ES-I3 (cell line): ENCODE measurements around the gene CEACAM21.

ENCODE experiments used
- H3K36me3 ChIP-seq: 2 replicates; pipeline ENCODE4 v1.6.1; 2013; ENCODE audit warnings: mild to moderate bottlenecking, low read length, control low read depth, moderate library complexity; ENCODE audit not compliant: insufficient read depth
- H3K4me1 ChIP-seq: 2 replicates; pipeline ENCODE4 v1.6.1; 2013; ENCODE audit warnings: mild to moderate bottlenecking, control low read depth, low read length; ENCODE audit not compliant: insufficient read depth
- H3K9ac ChIP-seq: 2 replicates; pipeline ENCODE4 v1.6.1; 2013; ENCODE audit warnings: low read depth, mild to moderate bottlenecking, low read length, moderate library complexity
- H3K9me3 ChIP-seq: 2 replicates; pipeline ENCODE4 v1.6.1; 2013; ENCODE audit warnings: mild to moderate bottlenecking, low read length, moderate library complexity; ENCODE audit not compliant: control insufficient read depth, insufficient read depth

Gene CEACAM21

DNA sequence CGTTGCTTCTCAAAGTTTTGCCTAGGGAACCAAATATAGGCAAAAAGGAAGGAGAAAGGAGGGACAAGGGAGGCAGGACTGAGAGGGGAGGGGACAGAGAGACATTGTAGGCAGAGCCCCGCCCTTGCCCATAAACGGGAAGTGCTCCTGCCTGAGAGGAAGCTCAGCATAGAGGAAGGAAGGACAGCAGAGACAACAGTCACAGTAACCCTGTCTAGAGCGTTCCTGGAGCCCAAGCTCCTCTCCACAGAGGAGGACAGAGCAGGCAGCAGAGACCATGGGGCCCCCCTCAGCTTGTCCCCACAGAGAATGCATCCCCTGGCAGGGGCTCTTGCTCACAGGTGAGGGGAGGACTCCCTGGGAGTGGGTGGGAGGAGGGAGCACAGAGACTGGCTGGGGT is at the start of gene CEACAM21:
Gene CEACAM21, plus strand, starts transcription at position 169 of the 400 bp plus-strand sequence. Its CDS starts 109 bp downstream, at position 278.
- H3K9me3 ChIP-seq: no peaks in the 10 kb centered on the region
- H3K36me3 ChIP-seq: no peaks in the 10 kb centered on the region
- H3K9ac ChIP-seq: no peak within 1 kb of the TSS
- no peaks in the 10 kb centered on the region for H3K4me1 ChIP-seq

DNA sequence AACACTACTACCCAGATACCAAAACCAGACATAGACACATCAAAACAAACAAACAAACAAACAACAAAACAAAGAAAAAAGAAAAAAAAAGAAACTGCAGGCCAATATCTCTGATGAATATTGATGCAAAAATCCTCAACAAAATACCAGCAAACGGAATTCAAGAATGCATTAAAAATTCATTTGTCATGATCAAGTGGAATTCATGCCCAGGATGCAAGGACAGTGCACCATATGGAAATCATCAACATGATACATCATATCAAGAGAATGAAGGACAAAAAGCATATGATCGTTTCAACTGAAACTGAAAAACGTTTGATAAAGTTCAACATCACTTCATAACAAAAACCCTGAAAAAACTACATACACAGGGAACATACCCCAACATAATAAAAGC is 48.9 kb upstream of the CEACAM21 start:
- 0 out of 2 replicates have a peak, but pooled peaks cover 5% of the 10 kb centered on the region for H3K9me3 ChIP-seq
- no peaks in the 10 kb centered on the region for H3K4me1 ChIP-seq
- H3K9ac ChIP-seq: no peak overlapping the region
- no peaks in the 10 kb centered on the region for H3K36me3 ChIP-seq

DNA sequence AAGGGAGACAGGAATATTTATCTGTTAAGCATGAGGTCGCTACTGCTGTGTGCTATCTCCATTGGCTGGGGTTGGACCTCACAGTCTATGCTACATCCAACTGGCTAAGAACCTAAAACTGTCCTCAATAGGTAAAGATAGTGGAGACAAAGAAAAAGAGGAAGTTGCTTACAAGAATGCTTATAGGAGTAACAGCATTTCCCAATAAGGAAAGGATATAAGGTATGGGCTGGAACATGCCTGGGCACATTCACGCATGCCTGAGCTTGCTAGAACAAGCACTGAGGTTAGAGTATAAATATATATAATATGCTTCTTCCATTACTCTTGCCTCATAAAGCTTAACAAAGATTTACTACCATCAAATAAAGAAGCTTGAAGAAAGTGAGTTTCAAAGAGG is 47.9 kb upstream of the CEACAM21 start:
- no peaks in the 10 kb centered on the region for H3K4me1 ChIP-seq
- no peaks in the 10 kb centered on the region for H3K36me3 ChIP-seq
- no peak overlapping the region for H3K9ac ChIP-seq

DNA sequence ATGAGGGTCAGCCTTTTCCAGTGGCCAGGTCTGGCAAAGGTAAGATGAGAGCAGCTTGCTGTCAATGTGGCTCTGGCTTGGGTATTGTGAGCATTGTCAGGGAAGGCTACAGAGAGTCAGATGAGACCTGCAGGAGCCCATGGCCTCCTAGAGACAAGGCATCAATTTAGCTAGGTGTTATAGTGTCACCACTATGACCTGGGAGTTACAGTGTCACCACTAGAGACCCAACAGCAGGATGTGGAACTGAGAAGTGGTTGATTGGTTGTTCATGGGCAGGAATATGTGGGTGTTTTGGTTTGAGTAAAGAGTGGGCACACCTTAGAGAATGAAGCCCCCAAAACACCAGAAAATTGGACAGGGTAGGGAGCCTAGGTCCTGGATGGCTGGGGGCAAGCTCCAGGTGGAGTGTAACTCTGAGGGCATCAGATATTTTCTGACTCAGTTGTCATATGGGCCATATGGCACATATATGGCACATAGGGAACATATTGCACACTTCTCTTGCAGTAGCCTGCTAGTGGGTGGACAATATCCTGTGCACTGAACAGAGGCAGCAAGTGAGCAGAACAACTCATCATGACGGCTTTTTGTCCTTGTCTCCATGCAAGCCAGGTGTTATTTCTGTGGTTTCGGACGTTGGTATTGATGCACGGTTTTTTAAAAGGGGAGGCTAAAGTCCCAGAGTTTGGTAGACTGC is 46.3 kb upstream of the CEACAM21 start:
- Histone ChIP-seq H3K4me1 (no peaks in the 10 kb centered on the region), H3K9me3 (0 out of 2 replicates have a peak, but pooled peaks cover 5% of the 10 kb centered on the region), H3K36me3 (no peaks in the 10 kb centered on the region), H3K9ac (no peak overlapping the region)

More for the DNA sequence above, 47.9 kb upstream of the CEACAM21 start:
- H3K9me3 ChIP-seq: 0 out of 2 replicates have a peak, but pooled peaks cover 5% of the 10 kb centered on the region

DNA sequence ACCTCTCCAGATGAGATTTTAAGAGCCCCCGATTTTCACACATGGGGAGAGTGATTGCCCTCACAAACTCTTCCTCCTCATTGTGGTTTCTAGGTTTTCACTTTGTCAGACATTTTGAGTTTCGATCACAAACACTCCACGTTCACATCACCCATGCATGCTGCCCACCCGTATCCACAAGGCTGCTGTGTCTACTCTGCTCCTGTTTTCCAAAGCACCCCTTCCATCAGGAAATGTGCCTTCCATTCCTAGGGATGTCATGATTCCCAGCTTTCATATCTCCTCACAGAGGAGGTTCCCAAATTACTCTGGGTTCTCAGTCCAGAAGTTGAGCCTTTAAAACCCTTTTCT is 45.8 kb upstream of the CEACAM21 start:
- 0 out of 2 replicates have a peak, but pooled peaks cover 5% of the 10 kb centered on the region for H3K9me3 ChIP-seq
- H3K36me3 ChIP-seq: no peaks in the 10 kb centered on the region
- 0 out of 2 replicates have a peak, but pooled peaks cover under 1% of the 10 kb centered on the region for H3K4me1 ChIP-seq
- H3K9ac ChIP-seq: no peak overlapping the region

DNA sequence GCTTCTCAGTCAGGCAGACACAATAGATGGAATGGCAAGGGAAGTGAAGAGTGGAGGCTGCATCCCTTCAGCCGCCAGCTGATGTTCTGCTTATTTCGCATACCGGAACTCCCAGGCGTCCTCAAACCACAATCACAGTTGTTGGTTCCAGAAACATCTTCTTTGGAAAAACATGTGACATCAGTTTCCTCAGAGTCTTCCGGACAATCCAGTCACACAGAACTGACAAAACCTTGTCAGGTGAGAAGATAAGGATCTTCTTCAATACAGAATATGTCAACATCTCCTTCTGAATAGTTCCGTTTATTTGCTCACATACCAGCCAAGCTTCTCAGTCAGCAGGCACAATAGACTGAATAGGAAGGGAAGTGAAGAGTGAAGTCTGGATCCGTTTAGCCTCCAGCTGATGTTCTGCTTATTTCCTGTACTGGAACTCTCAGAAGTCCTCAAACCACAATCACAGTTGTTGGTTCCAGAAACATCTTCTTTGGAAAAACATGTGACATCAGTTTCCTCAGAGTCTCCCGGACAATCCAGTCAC is 45.1 kb upstream of the CEACAM21 start:
- H3K9me3 ChIP-seq: 0 out of 2 replicates have a peak, but pooled peaks cover 5% of the 10 kb centered on the region
- no peaks in the 10 kb centered on the region for H3K36me3 ChIP-seq
- 0 out of 2 replicates have a peak, but pooled peaks cover 4% of the 10 kb centered on the region for H3K4me1 ChIP-seq
- no peak overlapping the region for H3K9ac ChIP-seq

DNA sequence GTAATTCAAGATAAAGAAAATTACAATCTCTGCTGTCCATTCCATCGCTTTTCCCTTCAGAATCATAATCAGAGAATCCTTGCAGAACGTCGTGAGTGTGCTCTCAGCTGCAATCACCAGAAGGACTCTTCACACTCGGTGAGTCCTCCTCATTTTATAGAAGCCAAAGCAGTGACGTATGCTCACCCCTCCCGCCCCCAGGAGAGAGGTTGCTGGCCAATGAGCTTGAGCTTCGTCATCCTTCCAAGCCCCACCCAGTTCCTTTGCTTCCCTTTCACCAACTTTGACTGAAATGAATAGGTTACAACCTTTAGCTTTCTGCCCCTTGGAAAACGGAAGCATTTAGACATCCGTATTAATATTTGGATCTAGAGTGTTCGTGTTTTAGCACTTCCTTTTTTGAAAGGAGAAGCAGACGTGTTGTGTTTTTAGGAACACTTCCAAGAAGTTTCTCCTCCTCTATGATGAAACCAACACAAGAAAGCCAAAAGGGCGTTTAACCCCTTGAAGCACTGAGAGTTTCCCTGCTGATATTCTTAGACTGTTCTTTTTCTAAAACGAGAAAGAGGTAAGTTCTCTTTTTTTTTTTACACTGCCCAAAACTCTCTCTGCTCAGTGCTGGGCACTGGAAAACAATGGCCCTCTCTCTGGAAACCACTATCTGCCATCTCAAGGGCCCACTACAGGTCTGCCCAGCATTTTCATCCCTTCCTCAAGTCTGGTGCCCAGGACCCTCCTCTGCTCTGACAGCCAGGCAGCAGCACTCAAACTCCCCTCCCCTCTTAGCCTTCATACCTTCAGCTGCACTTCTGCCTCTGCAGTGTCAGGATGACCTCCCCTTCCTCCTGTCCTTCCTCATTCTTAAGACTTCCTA is 44.3 kb upstream of the CEACAM21 start:
- Histone ChIP-seq H3K9ac (no peak overlapping the region), H3K4me1 (0 out of 2 replicates have a peak, but pooled peaks cover 4% of the 10 kb centered on the region), H3K9me3 (0 out of 2 replicates have a peak, but pooled peaks cover 5% of the 10 kb centered on the region), H3K36me3 (no peaks in the 10 kb centered on the region)

DNA sequence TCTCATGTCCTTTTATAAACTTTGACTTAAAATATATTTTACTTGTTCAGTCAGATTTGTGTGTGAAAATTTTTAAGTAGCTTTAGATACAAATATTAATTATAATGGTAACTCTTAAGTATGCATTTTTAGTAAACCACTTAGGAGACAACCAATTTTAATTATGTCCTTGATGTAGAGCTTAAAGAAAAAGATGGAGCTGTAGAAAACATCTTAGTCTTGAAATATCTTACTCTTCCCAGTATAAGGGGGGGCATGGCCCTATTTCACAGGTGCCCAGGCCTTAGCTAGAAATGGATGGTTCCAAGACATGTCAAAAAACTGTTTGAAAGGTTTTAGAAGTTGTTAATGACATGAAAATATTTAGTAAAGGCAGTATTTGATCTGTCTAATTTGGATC is 43.4 kb upstream of the CEACAM21 start:
- Histone ChIP-seq H3K9me3 (0 out of 2 replicates have a peak, but pooled peaks cover 5% of the 10 kb centered on the region), H3K4me1 (0 out of 2 replicates have a peak, but pooled peaks cover 4% of the 10 kb centered on the region), H3K9ac (no peak overlapping the region), H3K36me3 (no peaks in the 10 kb centered on the region)

DNA sequence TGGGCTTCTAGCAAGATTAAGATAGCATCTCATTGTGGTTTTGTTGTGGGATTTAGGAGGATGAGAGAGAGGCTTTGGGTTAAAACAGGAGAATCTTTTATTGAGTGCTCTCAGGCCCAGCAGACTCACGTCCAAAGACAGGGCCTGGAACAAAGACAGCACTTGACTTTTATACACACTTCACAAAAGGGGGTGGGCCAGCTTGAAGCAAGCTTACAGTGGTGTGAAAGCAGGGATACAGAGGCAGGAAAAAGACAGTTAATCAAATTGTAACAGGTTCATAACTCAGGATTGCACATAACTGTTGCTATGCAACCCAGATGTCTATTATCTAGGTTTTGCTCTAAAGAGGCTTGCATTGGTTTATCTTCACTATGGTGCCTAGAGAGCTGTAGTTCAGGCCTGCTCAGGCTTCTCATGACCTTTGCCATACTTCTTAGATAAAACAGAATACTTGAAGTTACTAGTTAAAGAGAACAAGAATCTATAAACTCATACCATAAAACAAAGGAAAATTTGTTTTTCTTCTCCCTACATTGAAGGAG is 42.2 kb upstream of the CEACAM21 start:
- no peaks in the 10 kb centered on the region for H3K36me3 ChIP-seq
- no peak overlapping the region for H3K9ac ChIP-seq
- 0 out of 2 replicates have a peak, but pooled peaks cover 4% of the 10 kb centered on the region for H3K4me1 ChIP-seq
- 0 out of 2 replicates have a peak, but pooled peaks cover 5% of the 10 kb centered on the region for H3K9me3 ChIP-seq

DNA sequence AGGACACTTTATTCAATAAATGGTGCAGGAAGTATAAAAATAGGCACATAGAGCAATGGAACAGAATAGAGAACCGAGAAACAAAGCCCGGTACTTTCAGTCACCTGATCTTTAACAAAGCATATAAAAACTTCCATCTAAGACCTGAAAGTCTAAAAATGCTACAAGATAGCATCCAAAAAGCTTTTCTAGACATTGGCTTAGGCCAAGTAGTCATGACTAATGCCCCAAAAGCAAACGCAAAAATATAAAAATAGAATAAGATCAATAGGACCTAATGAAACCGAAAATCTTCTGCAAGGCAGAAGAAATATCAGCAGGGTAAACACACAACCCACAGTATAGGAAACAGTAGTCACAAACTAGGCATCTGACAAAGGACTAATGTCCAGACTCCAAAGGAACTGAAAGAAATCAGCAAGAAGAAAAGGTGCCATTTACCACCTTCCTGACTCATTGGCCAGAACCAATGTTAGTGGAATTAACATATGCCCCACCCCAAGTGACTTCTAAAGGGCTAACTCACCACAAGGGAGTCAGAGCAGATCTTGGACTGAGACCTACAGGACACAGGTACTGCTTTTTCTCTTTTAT is 40.8 kb upstream of the CEACAM21 start:
- no peaks in the 10 kb centered on the region for H3K36me3 ChIP-seq
- no peak overlapping the region for H3K9ac ChIP-seq
- H3K9me3 ChIP-seq: 0 out of 2 replicates have a peak, but pooled peaks cover 5% of the 10 kb centered on the region
- 0 out of 2 replicates have a peak, but pooled peaks cover 4% of the 10 kb centered on the region for H3K4me1 ChIP-seq

DNA sequence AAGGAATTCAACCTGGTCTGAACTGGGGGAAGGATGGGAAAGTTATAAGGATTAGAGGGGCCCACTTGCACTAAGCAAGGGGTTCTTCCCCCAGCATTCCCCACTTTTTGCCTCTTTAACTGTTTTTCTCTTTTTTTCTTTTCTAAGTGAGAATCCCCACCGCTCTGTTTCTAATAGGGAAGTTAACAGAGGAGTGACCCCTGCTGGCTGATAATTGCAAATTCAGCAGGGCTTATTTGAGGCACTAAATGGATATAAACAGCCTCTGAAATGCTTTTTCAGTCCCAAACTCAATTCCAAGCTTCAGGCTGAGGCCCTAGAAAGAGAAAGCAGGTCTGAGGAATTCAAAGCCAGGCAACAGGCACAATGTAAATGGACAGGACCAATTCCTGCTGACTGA is 38.2 kb upstream of the CEACAM21 start:
- no peak overlapping the region for H3K9ac ChIP-seq
- 0 out of 2 replicates have a peak, but pooled peaks cover 4% of the 10 kb centered on the region for H3K4me1 ChIP-seq
- H3K9me3 ChIP-seq: no peaks in the 10 kb centered on the region
- H3K36me3 ChIP-seq: no peaks in the 10 kb centered on the region

DNA sequence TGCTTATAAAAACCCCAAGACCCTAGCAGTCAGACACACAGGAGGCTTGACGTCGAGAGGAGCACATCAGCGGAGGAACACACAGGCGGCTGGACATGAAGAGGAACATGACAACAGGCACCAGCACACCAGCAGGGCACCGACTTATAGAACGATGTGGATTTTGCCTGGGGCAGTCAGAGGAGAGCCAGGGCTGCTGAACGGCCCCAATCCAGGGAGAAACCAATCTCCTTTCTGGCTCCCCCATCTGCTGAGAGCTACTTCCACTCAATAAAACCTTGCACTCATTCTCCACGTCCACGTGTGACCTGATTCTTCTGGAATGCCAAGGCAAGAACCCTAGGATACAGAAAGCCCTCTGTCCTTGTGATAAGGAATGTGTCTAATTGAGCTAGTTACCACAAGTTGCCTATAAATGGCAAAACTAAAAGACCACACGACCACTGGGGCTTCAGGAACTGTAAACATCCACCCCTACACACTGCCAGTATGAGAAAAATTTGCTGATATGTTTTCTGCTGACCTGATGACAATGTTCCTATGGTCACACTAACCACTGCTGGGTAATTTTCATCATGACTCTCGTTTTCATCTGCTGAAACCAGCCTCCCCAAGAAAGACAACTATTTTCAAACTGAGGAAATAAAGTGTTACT is 35.8 kb upstream of the CEACAM21 start:
- no peak overlapping the region for H3K9ac ChIP-seq
- H3K36me3 ChIP-seq: no peaks in the 10 kb centered on the region
- H3K9me3 ChIP-seq: no peaks in the 10 kb centered on the region
- H3K4me1 ChIP-seq: 0 out of 2 replicates have a peak, but pooled peaks cover 3% of the 10 kb centered on the region

DNA sequence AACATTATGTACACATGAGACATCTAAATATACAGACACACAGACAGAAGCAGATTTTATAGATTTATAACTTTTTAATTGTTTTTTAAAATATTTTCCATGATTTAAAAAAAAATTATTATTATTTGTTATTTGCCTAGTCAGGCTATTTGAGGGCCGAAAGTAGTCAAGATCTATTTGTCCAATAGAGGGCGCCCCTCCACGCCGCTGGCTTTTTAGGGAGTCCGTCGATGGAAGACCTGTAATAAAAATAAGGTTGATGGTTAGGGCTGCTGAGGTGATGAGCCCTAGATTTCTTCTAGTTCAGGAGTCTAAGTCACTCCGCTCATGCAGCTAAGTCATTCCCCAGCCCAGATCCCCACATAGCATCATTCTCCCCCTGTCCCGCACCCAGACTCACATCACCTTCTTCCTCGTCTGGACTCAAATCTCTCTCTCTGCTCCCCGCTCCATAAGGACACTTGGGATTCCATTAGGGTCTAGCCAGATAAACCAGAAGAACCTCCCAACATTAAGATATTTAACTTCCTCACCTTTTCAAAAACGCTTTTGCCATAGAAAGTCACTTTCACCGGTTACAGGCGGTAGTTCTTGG is 33.9 kb upstream of the CEACAM21 start:
- H3K4me1 ChIP-seq: no peaks in the 10 kb centered on the region
- no peaks in the 10 kb centered on the region for H3K36me3 ChIP-seq
- no peaks in the 10 kb centered on the region for H3K9me3 ChIP-seq
- no peak overlapping the region for H3K9ac ChIP-seq
